ENCODE measurements around the gene GJB3. TPM values are rescaled to one million over a fixed set of nuclear protein-coding genes. Genes with fewer than 3 reads are reported as not detected.

GJB3 gene
- total and polyA plus RNA-seq, 2 of the 13 experiments (the other 11 are each of a cell fraction or from before 2014, with no cell fraction given): not detected

DNA sequence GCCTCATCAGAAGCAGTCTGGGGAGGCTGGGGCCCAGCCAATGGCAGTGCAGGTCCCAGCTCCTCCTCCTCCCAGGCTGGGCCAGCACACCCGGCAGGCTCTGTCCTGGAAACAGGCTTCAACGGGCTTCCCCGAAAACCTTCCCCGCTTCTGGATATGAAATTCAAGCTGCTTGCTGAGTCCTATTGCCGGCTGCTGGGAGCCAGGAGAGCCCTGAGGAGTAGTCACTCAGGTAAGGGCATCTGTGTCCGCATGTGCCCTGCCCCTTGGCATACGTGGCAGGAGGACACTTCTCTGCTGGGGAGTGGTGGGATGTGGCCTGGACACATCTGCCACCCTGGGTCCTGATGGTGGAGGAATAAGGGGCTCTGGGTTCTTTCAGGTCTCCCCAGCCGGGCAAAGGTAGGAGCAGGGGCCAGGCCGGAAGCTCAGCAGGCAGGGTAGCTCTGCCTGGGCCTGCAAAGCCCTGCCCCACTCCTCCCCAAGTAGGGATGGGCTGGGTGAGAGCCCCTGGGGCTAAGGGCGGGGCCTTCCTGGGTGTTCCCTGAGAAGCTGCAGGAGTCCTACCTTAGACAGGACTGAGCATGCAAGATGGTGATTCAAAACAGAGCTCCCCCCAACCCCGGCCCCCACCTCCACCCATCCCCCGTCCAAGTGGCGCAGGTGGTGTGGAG lies 25.9 kb upstream of the GJB3 start, which contains the start of gene GJB5 (continued):
- TF ChIP-seq, protein P1, sequence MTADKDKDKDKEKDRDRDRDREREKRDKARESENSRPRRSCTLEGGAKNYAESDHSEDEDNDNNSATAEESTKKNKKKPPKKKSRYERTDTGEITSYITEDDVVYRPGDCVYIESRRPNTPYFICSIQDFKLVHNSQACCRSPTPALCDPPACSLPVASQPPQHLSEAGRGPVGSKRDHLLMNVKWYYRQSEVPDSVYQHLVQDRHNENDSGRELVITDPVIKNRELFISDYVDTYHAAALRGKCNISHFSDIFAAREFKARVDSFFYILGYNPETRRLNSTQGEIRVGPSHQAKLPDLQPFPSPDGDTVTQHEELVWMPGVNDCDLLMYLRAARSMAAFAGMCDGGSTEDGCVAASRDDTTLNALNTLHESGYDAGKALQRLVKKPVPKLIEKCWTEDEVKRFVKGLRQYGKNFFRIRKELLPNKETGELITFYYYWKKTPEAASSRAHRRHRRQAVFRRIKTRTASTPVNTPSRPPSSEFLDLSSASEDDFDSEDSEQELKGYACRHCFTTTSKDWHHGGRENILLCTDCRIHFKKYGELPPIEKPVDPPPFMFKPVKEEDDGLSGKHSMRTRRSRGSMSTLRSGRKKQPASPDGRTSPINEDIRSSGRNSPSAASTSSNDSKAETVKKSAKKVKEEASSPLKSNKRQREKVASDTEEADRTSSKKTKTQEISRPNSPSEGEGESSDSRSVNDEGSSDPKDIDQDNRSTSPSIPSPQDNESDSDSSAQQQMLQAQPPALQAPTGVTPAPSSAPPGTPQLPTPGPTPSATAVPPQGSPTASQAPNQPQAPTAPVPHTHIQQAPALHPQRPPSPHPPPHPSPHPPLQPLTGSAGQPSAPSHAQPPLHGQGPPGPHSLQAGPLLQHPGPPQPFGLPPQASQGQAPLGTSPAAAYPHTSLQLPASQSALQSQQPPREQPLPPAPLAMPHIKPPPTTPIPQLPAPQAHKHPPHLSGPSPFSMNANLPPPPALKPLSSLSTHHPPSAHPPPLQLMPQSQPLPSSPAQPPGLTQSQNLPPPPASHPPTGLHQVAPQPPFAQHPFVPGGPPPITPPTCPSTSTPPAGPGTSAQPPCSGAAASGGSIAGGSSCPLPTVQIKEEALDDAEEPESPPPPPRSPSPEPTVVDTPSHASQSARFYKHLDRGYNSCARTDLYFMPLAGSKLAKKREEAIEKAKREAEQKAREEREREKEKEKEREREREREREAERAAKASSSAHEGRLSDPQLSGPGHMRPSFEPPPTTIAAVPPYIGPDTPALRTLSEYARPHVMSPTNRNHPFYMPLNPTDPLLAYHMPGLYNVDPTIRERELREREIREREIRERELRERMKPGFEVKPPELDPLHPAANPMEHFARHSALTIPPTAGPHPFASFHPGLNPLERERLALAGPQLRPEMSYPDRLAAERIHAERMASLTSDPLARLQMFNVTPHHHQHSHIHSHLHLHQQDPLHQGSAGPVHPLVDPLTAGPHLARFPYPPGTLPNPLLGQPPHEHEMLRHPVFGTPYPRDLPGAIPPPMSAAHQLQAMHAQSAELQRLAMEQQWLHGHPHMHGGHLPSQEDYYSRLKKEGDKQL (CRISPR knock-in tag; IDR thresholded peaks at IDR 0.05; ENCODE audit: low read depth): no peak
- no peak for TF ChIP-seq ARNT (IDR thresholded peaks at IDR 0.05)
- no peak for TF ChIP-seq SKI (IDR thresholded peaks at IDR 0.05; ENCODE audit: partially characterized antibody)

DNA sequence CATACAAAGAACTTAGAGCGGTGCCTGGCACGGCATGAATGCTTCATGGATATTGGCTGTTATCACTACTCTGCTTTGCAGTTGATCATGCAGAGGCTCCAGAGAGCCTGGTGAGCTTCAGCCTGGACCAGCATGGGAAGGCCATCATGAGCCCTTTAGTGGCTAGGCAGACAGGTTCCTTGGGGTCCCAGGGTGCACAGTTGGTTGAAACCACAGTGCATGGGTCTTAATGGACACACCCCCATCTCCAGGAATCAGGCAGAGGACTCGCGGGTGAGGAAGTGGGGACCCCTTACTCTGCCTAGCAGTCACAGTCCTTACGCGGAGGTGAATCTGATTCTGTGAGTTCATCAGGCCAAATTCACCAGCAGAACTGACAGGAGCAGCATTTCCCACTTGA lies 25.1 kb upstream of the GJB3 start:
- intact Hi-C loops (cut with micrococcal nuclease; ENCODE audit: unreplicated experiment): no loop called here
- Histone ChIP-seq H3K27me3 (ENCODE audit: control insufficient read depth in 1 of 2, insufficient read depth in 2 of 2, low read length in 2 of 2) (peaks cover 3 to 48% of the 10 kb centered on the region in 2 experiments; a peak in 3 of 5 replicates), H3K9ac (ENCODE audit: insufficient read depth, low read depth, low read length) (no peak overlapping the region), H3K9me3 (ENCODE audit: low read length) (no peaks in the 10 kb centered on the region), H3K36me3 (replicated peaks in 1 of 2; ENCODE audit: control insufficient read depth in 1 of 2, insufficient read depth in 2 of 2, low read length in 2 of 2) (no peaks in the 10 kb centered on the region), H3K4me1 (ENCODE audit: insufficient read depth, low read length) (no peaks in the 10 kb centered on the region), H3K27ac (ENCODE audit: extremely low read length, insufficient read depth, low read length) (no peak overlapping the region), H3K4me2 (ENCODE audit: low read depth, low read length) (no peak overlapping the region), H4K20me1 (ENCODE audit: insufficient read depth, low read length) (no peaks in the 10 kb centered on the region), H2AFZ (ENCODE audit: low read length) (no peak overlapping the region), H3K79me2 (ENCODE audit: insufficient read depth, low read length) (no peaks in the 10 kb centered on the region), H3K4me3 (replicated peaks in 1 of 3; ENCODE audit: insufficient read depth in 1 of 3, low read depth in 2 of 3, low read length in 3 of 3) (no peak overlapping the region)
- ATAC-seq: no peak
- DNase-seq (ENCODE audit: low spot score): no peak
- POLR2A ChIA-PET: no interaction called here
- WGBS (ENCODE audit: low lambda C conversion rate): 12% methylated on average over 6 of the region's 6 CpGs
- CTCF ChIA-PET (ENCODE audit: low intra/inter-chr PET ratio, low total read pairs): no interaction called here
- no peak for FAIRE-seq
- BruUV-seq (replicated peaks): no TSS peak
- in situ Hi-C loops (cut with HindIII; ENCODE audit: extremely low pct_ligation_motif_present, low pct_unique_long_range_greater_than_20kb): no loop called here
- TF ChIP-seq ZNF781 (CRISPR knock-in tag; IDR thresholded peaks at IDR 0.05; ENCODE audit: borderline replicate concordance, not compliant biosample characterization): no peak
- no peak for TF ChIP-seq FOXA3 (CRISPR knock-in tag; IDR thresholded peaks at IDR 0.05)
- TF ChIP-seq ZNF232 (CRISPR knock-in tag; IDR thresholded peaks at IDR 0.05; ENCODE audit: borderline replicate concordance): no peak
- TF ChIP-seq, protein P2, sequence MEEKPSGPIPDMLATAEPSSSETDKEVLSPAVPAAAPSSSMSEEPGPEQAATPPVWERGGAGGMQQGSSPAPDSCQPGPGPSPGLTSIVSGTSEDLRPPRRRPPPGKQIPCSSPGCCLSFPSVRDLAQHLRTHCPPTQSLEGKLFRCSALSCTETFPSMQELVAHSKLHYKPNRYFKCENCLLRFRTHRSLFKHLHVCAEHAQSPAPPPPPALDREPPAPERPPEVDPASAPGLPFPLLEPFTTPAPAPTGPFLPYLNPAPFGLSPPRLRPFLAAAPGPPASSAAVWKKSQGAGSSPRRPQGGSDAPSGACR (CRISPR knock-in tag; IDR thresholded peaks at IDR 0.05): no peak
- no peak for TF ChIP-seq ZNF496 (CRISPR knock-in tag; IDR thresholded peaks at IDR 0.05; ENCODE audit: insufficient replicate concordance)
- no peak for TF ChIP-seq STAT5B (CRISPR knock-in tag; IDR thresholded peaks at IDR 0.05)
- no peak for TF ChIP-seq DNMT3B (CRISPR knock-in tag; conservative IDR thresholded peaks at IDR 0.05)
- TF ChIP-seq ZNF883 (CRISPR knock-in tag; IDR thresholded peaks at IDR 0.05; ENCODE audit: not compliant biosample characterization): no peak
- no peak for TF ChIP-seq NFE2L1 (CRISPR knock-in tag; IDR thresholded peaks at IDR 0.05; ENCODE audit: borderline replicate concordance)
- TF ChIP-seq, protein P3, sequence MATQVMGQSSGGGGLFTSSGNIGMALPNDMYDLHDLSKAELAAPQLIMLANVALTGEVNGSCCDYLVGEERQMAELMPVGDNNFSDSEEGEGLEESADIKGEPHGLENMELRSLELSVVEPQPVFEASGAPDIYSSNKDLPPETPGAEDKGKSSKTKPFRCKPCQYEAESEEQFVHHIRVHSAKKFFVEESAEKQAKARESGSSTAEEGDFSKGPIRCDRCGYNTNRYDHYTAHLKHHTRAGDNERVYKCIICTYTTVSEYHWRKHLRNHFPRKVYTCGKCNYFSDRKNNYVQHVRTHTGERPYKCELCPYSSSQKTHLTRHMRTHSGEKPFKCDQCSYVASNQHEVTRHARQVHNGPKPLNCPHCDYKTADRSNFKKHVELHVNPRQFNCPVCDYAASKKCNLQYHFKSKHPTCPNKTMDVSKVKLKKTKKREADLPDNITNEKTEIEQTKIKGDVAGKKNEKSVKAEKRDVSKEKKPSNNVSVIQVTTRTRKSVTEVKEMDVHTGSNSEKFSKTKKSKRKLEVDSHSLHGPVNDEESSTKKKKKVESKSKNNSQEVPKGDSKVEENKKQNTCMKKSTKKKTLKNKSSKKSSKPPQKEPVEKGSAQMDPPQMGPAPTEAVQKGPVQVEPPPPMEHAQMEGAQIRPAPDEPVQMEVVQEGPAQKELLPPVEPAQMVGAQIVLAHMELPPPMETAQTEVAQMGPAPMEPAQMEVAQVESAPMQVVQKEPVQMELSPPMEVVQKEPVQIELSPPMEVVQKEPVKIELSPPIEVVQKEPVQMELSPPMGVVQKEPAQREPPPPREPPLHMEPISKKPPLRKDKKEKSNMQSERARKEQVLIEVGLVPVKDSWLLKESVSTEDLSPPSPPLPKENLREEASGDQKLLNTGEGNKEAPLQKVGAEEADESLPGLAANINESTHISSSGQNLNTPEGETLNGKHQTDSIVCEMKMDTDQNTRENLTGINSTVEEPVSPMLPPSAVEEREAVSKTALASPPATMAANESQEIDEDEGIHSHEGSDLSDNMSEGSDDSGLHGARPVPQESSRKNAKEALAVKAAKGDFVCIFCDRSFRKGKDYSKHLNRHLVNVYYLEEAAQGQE (IDR thresholded peaks at IDR 0.05; ENCODE audit: borderline replicate concordance in 1 of 2, low read depth in 1 of 2, low read length in 2 of 2): no peak
